Measurements from ENCODE around the gene PRICKLE2.

DNA sequence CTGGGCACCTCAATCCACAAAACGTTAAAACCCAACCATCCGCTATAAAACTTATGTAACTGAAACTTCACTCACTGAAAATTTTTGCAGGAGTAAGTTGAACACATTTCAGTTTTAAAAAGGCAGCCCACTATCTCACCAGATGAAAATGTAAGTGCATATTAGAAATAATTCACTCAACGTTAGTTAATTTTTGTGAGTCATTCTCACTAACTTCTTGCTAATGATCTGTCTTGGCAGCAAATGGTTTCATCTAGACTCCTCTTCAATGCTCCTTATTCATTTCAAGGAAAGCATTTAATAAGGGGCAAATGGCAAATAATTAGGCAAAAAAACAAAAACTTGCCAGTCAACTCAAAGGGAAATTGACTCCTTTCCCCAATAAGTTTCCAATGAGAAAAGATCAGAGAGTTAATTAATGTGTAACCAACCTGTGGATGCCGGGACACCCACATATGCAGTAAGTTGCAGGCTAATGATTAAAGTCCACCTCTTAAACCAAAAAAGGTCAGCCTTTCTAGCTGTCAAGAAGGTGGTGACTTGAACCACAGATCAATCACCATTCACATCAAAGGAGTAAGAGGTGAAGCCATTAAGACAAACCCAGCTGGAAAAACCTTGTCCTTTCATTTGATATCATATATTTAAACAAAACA, 22.9 kb upstream of the PRICKLE2 start:
- TF ChIP-seq, protein P1, sequence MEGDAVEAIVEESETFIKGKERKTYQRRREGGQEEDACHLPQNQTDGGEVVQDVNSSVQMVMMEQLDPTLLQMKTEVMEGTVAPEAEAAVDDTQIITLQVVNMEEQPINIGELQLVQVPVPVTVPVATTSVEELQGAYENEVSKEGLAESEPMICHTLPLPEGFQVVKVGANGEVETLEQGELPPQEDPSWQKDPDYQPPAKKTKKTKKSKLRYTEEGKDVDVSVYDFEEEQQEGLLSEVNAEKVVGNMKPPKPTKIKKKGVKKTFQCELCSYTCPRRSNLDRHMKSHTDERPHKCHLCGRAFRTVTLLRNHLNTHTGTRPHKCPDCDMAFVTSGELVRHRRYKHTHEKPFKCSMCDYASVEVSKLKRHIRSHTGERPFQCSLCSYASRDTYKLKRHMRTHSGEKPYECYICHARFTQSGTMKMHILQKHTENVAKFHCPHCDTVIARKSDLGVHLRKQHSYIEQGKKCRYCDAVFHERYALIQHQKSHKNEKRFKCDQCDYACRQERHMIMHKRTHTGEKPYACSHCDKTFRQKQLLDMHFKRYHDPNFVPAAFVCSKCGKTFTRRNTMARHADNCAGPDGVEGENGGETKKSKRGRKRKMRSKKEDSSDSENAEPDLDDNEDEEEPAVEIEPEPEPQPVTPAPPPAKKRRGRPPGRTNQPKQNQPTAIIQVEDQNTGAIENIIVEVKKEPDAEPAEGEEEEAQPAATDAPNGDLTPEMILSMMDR (IDR thresholded peaks at IDR 0.05; ENCODE audit: low read length) = no peak
- TF ChIP-seq EZH2 (IDR thresholded peaks at IDR 0.05; ENCODE audit: borderline replicate concordance, low read length) = no peak
